GM19463 (cell line): ENCODE measurements around the gene RBFOX2.
"Not testable (repeated sequence)": the region's sequence is repeated elsewhere in the genome, so short reads cannot be mapped to it uniquely, and the experiment has no call there.

Experiments used
- ATAC-seq: cut with Tn5 transposase; IDR thresholded peaks from one replicate; pipeline ENCODE4 v1.9.1; 2021; ENCODE audit warnings: mild to moderate bottlenecking, moderate library complexity; ENCODE audit not compliant: unreplicated experiment

Gene RBFOX2

DNA sequence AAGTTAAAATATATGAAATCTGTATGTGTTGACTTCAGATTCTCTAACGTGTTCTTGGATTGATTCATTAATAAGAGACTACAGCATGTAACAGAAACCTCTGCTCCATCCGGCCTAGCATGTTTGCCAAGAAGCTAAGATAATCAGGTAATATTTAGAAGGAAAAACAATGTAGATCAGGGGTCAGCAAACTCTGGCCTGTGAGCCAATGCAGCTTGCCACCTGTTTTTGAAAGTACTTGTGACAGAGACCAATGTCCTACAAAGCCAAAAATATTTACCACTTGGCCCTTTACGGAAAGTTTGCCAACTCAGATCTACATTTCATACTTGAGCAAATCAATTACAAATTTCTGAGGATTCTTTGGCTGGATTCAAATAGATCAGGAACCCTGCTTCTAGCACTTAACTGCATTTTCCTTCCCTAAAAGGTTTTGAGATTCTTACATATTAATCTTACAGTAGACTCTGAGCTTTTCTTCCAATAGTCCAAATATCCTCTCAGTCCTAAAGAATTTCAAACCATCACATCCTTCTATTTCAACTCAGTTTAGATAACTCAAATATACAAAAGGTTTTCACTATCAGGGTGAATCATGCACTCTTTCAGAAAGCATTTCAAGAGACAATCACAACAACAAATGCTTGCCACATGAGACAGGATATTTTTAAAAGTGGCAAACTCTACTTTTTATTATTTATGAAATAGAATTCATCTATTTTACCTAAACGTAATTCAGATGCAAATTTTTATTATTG lies 281.5 kb downstream of the RBFOX2 start:
- no peak for ATAC-seq

GRCh38 chr22:35746248-35746647 lies 282.4 kb downstream of the RBFOX2 start:
- ATAC-seq = no peak

GRCh38 chr22:35743326-35743860 lies 285.2 kb downstream of the RBFOX2 start:
- ATAC-seq = no peak

DNA sequence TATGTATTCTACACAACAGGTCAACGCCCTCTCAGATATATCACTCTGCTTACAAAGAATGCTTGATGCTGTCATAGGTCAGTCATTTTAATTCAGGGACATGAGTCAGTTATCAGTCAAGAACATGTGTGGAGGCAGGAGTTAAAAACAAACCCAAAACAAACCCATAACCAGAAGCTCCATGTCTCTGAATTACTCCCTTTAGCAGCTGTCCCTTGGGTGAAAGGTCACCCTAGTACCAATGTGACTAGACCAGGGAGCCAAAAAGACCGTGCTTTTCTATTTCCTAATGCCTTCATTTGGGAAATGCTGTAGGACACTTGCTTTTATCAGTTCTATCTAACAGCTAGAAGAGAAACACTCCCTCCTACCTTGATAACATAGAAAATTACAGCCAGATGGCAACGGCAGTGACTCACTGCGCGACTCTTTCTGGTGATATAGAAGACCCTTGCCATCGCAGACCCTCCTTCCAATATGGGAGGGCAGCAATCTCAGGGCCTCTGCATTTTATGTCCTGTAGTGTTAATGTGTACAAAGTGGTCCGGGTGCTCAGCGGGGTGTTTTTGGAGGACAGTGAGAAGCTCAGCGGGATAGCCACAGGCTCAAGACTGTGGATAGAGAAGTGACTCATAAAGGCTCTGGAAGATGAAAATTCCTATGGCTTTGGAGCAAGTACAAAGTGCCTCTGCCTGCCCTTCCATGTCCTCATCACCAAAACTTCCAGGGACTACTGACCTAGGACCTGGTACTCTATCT lies 286.1 kb downstream of the RBFOX2 start:
- ATAC-seq = no peak

GRCh38 chr22:35740616-35741015 lies 288.0 kb downstream of the RBFOX2 start:
- no peak for ATAC-seq

- no peak for ATAC-seq
Observed at GRCh38 chr22:35739931-35740380, 288.7 kb downstream of the RBFOX2 start.

GRCh38 chr22:35739076-35739930 lies 289.3 kb downstream of the RBFOX2 start:
- no peak for ATAC-seq

- not testable (repeated sequence) for ATAC-seq
Observed at GRCh38 chr22:35737886-35738285, 290.7 kb downstream of the RBFOX2 start.

DNA sequence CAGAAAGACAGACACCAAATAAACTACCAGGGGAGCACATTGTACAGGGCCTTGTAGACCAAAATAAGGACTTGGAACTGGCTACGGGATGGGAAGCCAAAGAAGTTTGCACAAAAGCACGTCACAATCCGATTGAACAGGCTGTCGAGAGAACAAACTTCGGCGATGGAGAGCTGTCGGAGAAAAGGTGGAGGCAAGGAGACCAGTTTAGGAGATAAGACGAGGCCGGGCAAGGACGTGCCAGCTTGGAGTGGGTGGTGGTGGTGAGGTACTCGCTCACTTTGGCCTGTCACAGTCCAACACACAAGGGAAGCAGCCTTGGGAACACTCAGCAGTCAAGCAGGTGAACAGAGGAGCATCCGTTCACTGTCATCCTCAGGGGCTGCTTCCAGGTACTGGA lies 291.9 kb downstream of the RBFOX2 start:
- ATAC-seq = no peak

GRCh38 chr22:35736166-35736565 lies 292.5 kb downstream of the RBFOX2 start:
- ATAC-seq = no peak

- ATAC-seq = no peak
Observed at GRCh38 chr22:35735542-35735941, 293.1 kb downstream of the RBFOX2 start.

GRCh38 chr22:35734517-35734827 lies 294.2 kb downstream of the RBFOX2 start:
- ATAC-seq = no peak

DNA sequence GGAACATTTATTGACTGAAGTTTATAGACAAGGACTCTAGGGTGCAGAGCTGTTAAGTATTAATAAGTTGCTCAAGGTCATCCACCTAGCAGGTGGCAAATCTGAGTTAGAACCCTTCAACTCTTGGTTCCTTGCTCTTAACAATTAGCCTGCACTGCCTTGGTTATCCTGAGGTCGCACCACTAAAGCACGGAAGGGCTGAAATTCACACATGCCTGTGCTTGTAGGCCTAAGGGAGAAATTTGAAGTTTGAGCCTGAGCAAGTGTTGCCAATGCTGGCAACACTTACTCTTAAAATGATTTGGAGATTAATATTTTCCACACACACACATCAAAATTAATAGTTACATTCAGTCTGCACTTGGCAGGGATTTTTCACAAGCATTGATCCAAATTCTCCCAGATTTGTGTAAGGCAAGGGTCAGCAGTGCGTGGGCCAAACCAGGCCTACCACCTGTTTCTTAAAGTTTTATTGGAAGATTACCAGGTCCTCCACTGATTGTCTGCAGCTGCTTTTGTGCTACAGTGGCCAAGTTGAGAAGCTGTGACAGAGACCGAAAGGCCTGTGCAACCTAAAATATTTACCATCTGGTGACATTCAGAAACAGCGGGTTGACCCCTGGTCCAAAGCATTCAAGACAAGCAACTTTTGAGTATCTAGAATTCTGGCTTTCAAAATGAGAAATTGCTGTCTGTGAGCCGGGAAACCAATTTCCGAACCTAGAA lies 294.7 kb downstream of the RBFOX2 start:
- no peak for ATAC-seq

DNA sequence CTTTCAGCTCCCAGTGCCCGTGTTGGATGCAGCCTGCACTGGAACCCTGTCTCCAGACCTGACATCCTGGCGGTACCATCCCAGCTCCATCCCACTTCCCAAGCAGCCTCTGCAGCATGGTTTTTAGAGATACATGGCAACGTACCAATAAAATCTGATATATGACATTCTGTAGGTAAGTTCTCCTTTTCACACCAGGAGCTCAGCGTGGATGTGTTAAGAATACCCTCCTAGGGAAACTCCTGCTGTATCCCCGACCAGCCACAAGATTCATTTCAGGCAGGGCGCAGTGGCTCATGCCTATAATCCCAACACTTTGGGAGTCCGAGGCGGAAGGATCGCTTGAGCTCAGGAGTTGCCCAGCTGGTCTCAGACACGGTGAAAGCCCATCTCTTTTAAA lies 295.6 kb downstream of the RBFOX2 start:
- ATAC-seq = no peak

DNA sequence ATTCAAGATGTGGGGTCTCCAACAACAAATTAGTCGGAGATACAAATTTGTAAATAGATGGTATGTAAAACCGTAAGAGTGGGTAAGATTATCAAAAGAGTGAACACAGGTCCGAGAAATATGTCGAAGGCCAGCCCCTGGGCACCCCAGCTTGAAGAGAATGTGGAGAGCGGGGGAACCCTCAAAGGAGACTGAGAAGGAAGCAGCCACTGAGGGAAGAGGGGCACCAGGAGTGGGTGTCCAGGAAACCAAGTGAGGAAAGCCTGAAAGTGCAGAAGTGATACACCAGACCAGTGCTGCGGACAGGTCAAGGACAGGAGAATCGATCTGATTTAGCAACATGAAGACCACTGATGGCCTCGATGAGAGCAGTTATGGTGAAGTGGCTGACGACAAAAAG lies 296.5 kb downstream of the RBFOX2 start:
- ATAC-seq = no peak

DNA sequence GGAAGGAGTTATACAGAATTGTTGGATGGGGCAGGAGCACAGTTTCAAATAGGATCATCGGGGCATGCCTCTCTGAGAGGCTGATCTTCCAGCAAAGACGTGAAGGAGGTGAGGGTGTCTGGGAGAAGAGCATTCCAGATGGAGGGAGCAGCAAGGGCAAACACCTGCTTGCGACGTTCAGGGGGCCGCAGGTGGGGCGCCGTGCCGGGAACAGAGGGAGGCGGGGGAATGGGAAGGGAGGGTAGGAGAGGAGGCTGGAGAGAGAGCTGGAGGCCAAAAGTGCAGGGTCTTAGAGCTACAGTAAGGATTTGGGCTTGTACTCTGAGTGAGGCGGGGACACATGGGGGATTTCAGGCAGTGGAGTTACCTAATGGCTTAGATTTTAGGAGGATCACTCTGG lies 297.3 kb downstream of the RBFOX2 start:
- no peak for ATAC-seq

DNA sequence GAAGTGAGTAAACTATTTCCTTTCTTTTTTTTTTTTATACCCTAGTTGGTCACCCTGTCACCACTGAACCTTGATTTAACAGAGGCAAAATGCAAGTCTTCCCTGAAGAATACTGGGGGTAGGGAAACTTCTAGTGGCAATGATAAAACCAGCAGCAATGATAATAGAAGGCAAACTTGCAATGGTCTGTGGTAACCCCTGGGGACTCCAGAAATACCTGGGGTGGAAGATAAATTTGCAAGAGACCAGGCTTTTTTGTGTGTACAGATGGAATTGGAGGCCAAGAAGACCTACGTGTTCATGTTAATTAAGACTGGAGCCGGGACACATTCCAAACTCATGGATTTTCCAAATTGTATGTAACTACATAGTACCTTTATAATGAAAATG lies 299.3 kb downstream of the RBFOX2 start:
- no peak for ATAC-seq

GRCh38 chr22:35728639-35729308 lies 299.9 kb downstream of the RBFOX2 start:
- no peak for ATAC-seq

DNA sequence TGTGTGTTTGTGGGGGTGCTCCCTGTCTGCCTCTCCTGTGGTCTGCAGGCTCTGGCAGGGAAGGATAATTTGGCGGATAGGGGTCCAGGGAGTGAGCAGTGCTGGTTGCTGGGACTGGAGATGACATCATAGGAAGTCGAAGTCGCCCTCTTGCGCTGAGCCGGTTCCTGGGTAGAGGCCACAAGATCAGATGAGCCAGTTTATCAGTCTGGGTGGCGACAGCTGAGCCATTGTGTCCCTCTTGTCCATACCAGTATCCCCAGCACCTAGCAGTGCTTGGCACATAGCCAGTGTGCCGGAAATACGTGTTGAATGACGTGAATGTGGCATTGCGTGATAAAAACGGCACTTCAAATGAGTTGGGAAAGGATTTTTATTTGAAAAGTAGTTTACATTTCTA lies 301.2 kb downstream of the RBFOX2 start:
- ATAC-seq = no peak

DNA sequence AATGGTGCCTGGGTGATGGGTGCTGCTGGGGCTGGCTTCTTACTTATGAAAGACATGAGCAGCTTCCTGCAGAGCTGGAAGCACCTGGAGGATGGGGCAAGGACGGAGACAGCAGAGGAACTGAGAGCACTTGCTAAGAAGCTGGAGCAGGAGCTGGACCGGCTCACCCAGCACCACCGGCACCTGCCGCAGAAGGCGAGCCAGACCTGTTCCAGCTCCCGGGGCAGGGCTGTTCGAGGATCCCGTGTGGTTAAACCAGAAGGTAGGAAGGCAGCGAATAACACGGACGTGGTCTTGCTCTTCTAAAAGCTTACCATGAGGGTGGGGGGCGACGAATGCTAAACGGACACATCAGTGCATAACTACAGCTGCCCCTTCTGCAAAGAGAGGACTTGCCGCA lies 301.7 kb downstream of the RBFOX2 start:
- no peak for ATAC-seq
